ES-I3 (cell line): ENCODE measurements around the gene TRIM24.
"Not testable (repeated sequence)": the region's sequence is repeated elsewhere in the genome, so short reads cannot be mapped to it uniquely, and the experiment has no call there.

ENCODE experiments used
- H3K36me3 ChIP-seq: 2 replicates; pipeline ENCODE4 v1.6.1; 2013; ENCODE audit warnings: mild to moderate bottlenecking, low read length, control low read depth, moderate library complexity; ENCODE audit not compliant: insufficient read depth
- H3K4me1 ChIP-seq: 2 replicates; pipeline ENCODE4 v1.6.1; 2013; ENCODE audit warnings: mild to moderate bottlenecking, control low read depth, low read length; ENCODE audit not compliant: insufficient read depth
- H3K9ac ChIP-seq: 2 replicates; pipeline ENCODE4 v1.6.1; 2013; ENCODE audit warnings: low read depth, mild to moderate bottlenecking, low read length, moderate library complexity
- H3K9me3 ChIP-seq: 2 replicates; pipeline ENCODE4 v1.6.1; 2013; ENCODE audit warnings: mild to moderate bottlenecking, low read length, moderate library complexity; ENCODE audit not compliant: control insufficient read depth, insufficient read depth

TRIM24 gene

GRCh38 chr7:138442822-138443221 is 17.2 kb upstream of the TRIM24 start:
- Histone ChIP-seq H3K9me3 (no peaks in the 10 kb centered on the region), H3K9ac (no peak overlapping the region), H3K36me3 (no peaks in the 10 kb centered on the region), H3K4me1 (no peaks in the 10 kb centered on the region)

GRCh38 chr7:138449580-138449979 is 10.5 kb upstream of the TRIM24 start:
- H3K4me1 ChIP-seq: no peaks in the 10 kb centered on the region
- no peak overlapping the region for H3K9ac ChIP-seq
- H3K36me3 ChIP-seq: no peaks in the 10 kb centered on the region
- no peaks in the 10 kb centered on the region; the same call in 1 of the 2 replicates for H3K9me3 ChIP-seq

GRCh38 chr7:138455609-138456008 is 4.5 kb upstream of the TRIM24 start:
- no peaks in the 10 kb centered on the region for H3K36me3 ChIP-seq
- no peak overlapping the region for H3K9ac ChIP-seq
- no peaks in the 10 kb centered on the region for H3K9me3 ChIP-seq
- H3K4me1 ChIP-seq: peaks cover 13% of the 10 kb centered on the region; the same call in 1 of the 2 replicates

DNA sequence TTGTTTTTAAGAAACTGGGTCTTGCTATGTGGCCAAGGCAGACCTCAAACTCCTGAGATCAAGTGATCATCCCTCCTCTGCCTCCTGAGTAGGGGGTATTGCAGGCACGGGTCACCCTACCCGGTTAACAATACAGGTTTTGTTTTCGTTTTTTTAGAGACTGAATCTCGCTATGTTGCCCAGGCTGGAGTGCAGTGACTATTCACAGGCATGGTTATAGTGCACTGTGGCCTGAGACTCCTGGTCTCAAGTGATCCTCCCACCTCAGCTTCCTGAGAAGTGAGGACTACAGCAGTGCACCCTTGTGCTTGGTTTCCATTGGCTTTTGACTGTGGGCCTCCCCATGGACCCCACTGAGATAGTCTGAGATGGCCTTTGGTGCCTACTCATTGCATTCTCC is 3.8 kb upstream of the TRIM24 start:
- peaks cover 13% of the 10 kb centered on the region; the same call in 1 of the 2 replicates for H3K4me1 ChIP-seq
- no peak overlapping the region for H3K9ac ChIP-seq
- no peaks in the 10 kb centered on the region for H3K36me3 ChIP-seq
- no peaks in the 10 kb centered on the region for H3K9me3 ChIP-seq

- Histone ChIP-seq H3K4me1 (peaks cover 13% of the 10 kb centered on the region; the same call in 1 of the 2 replicates), H3K36me3 (no peaks in the 10 kb centered on the region), H3K9me3 (no peaks in the 10 kb centered on the region), H3K9ac (peak overlapping the region; percentile 91)
Measured at GRCh38 chr7:138458576-138459412, 1.3 kb upstream of the TRIM24 start.

DNA sequence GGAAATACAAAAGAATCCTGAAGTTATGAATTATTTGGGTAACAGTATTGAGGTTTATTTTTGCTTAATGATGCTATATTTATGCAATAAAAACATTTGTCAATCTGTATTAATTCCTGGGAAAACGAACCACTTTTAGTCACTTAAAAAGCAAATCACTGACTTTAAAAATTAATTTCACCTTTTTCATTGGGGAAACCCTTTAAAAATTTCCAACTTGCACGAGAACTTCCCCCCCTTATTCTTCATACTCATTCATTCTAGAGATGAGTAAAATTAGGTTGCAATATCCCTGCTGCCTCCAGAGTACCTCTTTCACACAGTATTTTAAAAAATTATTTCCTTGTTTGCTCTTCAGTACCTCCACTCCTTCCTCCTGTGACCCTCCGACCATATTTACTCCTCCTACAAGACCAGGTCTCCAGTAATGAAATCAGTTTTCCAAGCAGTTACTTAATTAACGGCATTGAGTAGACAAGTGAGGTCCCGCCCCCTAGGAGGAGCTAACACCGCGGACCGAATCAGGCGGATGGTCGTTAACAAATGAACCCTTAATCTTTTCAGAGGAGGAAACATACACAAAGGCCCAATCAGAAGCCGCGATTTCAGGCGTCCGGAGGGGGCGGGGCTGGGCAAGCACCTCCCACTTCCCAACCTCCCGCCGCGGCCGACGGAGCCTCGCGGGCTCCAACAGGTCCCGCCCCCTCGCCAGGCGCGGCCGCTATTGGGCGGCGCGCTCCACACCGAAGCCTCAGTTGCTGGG is 465 bp upstream of the TRIM24 start:
- Histone ChIP-seq H3K36me3 (no peaks in the 10 kb centered on the region), H3K9me3 (no peaks in the 10 kb centered on the region), H3K4me1 (peaks cover 13% of the 10 kb centered on the region; the same call in 1 of the 2 replicates), H3K9ac (peak overlapping the region; percentile 91)

GRCh38 chr7:138460649-138461607 is 869 bp downstream of the TRIM24 start:
- H3K9ac ChIP-seq: peak overlapping the region; percentile 100
- H3K36me3 ChIP-seq: no peaks in the 10 kb centered on the region
- peaks cover 10% of the 10 kb centered on the region; the same call in 1 of the 2 replicates for H3K4me1 ChIP-seq
- no peaks in the 10 kb centered on the region for H3K9me3 ChIP-seq

DNA sequence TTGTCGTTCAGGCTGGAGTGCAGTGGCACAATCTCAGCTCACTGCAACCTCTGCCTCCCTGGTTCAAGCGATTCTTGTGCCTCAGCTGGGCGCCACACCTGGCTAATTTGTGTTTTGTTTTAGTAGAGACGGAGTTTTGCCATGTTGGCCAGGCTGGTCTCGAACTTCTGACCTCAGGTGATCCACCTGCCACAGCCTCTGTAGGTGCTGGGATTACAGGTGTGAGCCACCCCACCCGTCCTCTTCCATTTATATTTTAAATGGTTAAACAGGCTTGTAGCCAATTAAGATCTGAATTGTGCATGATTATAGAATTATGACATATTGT is 3.2 kb downstream of the TRIM24 start:
- H3K36me3 ChIP-seq, H3K9me3 ChIP-seq, H3K4me1 ChIP-seq: not testable (repeated sequence)
- peak overlapping the region; percentile 64; the same call in 1 of the 2 replicates for H3K9ac ChIP-seq

GRCh38 chr7:138465046-138465445 is 5.0 kb downstream of the TRIM24 start:
- no peaks in the 10 kb centered on the region for H3K9me3 ChIP-seq
- no peaks in the 10 kb centered on the region; the same call in 1 of the 2 replicates for H3K36me3 ChIP-seq
- 0 out of 2 replicates have a peak, but pooled peaks cover 5% of the 10 kb centered on the region for H3K4me1 ChIP-seq
- H3K9ac ChIP-seq: no peak overlapping the region

- not testable (repeated sequence) for H3K9me3 ChIP-seq, H3K36me3 ChIP-seq, H3K9ac ChIP-seq, H3K4me1 ChIP-seq
Measured at GRCh38 chr7:138466069-138466756, 6.2 kb downstream of the TRIM24 start.

- no peaks in the 10 kb centered on the region for H3K9me3 ChIP-seq
- H3K9ac ChIP-seq: no peak overlapping the region
- 0 out of 2 replicates have a peak, but pooled peaks cover 8% of the 10 kb centered on the region for H3K4me1 ChIP-seq
- H3K36me3 ChIP-seq: no peaks in the 10 kb centered on the region; the same call in 1 of the 2 replicates
Measured at GRCh38 chr7:138468244-138469123, 8.4 kb downstream of the TRIM24 start.

- Histone ChIP-seq H3K9me3 (no peaks in the 10 kb centered on the region), H3K36me3 (no peaks in the 10 kb centered on the region; the same call in 1 of the 2 replicates), H3K4me1 (0 out of 2 replicates have a peak, but pooled peaks cover 14% of the 10 kb centered on the region), H3K9ac (no peak overlapping the region)
Measured at GRCh38 chr7:138470391-138471157, 10.5 kb downstream of the TRIM24 start.
